GM18520 (cell line): ENCODE data around the gene MYH9.
"Not testable (repeated sequence)": the region's sequence is repeated elsewhere in the genome, so short reads cannot be mapped to it uniquely, and the experiment has no call there.

Experiments
- ATAC-seq: cut with Tn5 transposase; IDR thresholded peaks from one replicate; pipeline ENCODE4 v1.9.1; 2021; ENCODE audit not compliant: unreplicated experiment

Gene MYH9

GRCh38 chr22:36296690-36297089 lies 91.1 kb downstream of the MYH9 start:
- ATAC-seq: no peak

DNA sequence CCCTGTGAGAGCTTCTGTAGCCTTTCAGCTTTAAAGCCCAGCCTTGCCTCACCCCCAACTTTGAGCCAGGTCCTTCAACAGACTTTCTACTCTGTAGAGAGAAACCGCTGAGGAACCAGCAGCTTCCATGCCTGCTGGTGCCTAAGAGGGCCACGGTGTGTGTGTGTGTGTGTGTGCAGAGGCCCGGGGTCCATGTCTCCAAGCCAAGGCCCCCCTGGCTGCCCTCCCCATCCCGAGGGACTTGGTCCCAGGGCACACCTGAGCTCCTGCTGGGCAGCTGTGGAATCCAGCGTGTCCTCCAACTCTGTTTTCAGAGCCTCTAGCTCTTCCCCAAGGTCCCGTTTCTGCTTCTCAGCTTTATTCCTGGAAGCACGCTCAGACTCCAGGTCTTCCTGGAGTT lies 92.5 kb downstream of the MYH9 start:
- no peak for ATAC-seq

DNA sequence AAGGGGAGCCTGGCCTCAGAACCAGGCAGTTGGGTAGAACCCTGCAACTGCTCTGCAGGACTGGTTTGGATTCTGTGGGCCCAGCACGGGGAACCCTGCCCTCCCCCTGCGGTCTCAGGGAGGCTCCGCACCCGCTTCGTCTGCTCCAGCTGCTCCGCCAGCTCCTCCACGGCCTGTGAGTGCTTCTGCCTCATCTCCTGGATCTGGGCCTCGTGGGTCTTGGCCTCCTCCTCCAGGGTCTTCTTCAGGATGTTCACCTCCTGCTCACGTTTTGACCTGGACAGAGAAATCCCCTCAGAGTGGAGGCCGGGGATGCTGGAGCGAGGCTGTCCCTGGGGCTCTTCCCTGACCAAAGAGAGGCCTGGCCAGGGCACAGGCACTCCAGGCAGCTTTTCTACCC lies 93.0 kb downstream of the MYH9 start:
- no peak for ATAC-seq

DNA sequence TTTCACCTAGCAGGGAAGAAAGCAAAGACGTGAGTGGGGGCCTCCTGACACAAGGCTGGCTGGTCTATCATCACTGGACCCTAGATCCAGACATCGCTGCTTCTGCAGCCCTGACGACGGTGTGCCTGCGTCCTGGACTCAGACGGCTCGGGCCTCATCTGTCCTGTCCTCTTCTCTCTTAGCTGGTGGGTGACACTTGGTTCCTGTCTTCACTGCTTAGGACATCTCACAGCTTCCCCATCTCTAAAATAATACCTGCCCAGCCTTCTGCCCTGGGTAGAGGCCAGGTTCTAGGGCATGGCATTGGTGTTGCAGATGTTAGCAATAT lies 93.5 kb downstream of the MYH9 start:
- ATAC-seq: no peak

DNA sequence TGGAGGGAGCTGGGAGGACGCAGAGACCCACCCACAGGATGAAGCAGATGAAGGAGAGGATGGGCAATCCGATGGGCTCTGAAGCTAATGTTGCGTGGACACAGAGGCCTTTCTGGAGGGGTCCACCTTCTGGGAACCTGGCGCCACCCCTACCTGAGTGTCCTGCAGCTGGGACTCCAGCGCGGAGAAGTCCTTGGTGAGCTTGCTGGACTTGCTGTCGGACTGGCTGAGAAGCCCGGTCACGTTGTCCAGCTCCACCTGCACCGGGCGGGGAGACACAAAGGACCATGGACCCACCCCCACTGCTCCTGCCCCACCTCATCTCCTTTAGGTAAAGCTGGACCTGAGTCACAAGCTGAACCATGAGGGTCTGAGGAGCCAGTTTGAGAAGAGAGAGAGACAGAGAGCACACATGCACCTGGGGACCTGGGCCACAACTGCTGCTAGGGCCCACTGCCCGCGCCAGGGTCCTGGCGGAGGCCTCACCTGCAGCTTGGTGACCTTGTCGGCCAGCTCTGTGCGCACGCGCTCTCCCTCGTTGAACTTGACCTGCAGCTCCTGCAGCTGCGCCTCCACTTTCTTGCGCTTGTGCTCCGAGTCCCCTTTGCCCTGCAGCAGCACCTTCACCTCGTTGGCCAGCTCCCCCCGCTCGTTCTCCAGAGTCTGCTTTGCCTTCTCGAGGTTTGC lies 94.0 kb downstream of the MYH9 start:
- no peak for ATAC-seq

DNA sequence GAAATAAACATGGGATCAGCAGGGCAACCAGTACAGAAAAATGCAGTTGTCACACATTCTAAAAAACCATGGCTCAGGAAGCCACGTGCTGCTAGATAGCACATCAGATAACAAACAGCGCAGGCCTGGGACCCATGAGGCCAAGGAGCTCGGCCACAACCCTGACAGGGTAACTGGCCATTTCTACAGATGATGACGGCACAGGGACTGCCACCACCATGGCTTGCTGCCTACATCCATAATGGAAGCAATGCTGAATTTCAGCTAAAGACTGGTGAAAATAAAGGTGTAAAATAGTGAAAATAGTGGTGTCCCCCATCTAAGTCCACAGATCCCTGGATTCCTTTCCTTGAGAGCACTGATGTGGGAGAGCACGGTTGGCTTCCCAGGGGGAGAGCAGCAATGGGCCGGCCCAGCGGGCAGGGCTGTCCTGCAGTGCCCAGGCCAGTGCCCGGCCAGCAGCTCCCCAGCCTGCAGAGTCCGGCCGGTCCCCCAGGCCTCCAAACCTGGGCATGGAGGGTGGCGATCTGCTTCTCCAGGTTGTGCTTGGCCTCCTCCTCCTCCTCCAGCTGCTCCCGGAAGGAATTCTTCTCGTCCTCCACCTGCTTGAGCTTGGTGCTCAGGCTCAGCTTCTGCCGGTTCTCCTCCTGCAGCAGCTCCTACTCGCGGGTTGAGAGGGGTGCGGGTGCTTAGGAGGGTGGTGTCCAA lies 94.8 kb downstream of the MYH9 start:
- no peak for ATAC-seq

- no peak for ATAC-seq
Measured at GRCh38 chr22:36291831-36292740, 95.7 kb downstream of the MYH9 start.

- ATAC-seq: not testable (repeated sequence)
Measured at GRCh38 chr22:36290391-36291075, 97.2 kb downstream of the MYH9 start.

GRCh38 chr22:36289948-36290371 lies 97.8 kb downstream of the MYH9 start:
- ATAC-seq: not testable (repeated sequence)

DNA sequence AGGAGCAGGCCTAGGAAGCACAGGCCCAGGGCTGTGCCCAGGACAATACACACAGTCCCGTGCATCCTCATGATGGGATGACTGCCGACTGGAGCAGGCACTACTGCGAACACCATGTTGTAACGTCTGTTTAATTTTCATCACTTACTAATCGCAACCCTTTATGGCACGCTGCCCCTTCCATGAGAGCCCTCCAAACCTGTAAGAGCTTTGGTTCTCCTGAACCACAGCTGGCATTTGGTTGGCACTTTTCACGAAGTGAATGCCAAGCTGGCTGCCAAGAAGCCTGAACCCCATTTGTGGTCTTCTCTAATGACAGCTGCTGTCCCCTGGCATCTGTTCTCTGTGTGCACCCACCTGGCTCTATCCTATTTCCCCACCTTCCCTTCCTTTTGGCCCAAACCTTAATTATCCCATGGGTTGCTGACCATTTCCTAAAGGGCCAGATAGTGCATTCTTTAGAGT lies 98.3 kb downstream of the MYH9 start:
- no peak for ATAC-seq

DNA sequence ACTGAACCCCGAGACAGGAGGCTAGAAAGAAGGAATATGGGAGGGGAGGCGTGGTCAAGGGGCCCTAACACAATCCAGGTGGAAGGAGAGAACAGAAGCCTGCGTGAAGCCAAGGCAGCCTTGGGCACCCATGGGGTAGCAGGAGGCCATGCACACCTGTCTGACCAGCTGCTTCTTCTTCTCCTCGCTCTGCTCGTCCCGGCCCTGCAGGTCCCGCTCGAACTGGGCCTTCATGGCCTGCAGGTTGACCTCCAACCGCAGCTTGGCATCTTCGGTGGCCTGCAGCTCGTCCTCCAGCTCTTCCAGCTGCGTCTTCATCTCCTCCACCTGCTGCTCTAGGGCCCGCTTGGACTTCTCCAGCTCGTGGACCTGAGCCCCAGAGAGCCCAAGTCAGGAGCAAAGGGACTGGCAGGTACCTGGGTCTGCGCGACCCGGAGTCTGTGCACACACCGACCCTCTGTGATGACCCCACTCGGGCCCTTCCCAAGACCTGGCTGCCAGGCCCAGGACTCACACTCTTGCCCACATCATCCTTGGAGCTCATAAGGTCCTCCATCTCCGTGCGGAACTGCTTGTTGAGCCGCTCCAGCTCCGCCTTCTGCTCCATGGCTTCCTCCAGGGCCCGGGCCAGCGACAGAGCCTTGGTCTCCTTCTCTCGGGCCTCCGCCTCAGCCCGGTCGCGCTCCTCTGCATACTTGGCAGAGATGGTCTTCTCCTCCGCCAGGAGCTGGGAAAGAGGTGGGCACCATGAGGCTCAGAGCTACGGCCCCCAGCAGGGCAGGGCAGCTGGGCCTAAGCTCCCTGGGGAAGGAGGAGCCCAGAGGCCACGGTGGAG lies 99.0 kb downstream of the MYH9 start:
- ATAC-seq: no peak

- no peak for ATAC-seq
Measured at GRCh38 chr22:36287881-36288515, 99.8 kb downstream of the MYH9 start.

GRCh38 chr22:36286096-36286957 lies 101.4 kb downstream of the MYH9 start:
- ATAC-seq: no peak

DNA sequence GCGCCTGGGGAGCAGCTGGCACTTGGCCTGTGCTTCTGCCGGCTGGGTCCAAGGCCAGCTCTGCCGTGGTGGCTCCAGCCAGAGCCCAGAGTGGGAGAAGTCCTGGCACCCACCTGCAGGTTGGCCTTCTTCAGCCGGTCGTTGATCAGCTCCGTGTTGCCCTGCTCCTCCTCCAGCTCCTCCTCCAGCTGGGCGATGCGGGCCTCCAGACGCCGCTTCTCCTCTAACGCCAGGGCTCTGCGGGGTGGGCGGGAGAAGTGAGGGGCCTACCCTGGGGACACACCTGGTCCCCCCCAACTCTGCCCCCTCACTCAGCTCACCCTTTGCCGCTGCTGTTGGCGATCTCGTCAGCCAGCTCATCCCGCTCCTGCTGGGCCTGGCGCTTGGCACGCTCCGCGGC lies 102.2 kb downstream of the MYH9 start:
- no peak for ATAC-seq

DNA sequence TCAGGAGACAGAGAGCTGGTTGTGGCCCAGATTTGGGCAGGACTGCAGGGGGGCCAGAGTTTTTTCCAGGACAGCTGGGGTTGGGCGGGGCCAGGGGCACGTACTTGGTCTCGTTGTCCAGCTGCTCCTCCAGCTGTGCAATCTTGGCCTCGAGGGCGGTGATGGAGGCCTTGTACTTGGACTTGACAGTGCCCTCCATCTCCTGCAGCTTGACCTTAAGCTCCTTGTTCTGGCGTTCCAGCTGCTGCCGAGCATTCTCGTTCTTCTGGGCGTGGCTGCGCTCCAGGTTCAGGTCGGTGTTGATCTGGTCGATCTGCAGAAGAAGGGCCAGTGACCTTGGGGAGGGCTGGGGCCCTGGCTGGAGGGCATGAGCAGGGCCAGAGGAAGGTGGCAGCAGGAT lies 102.8 kb downstream of the MYH9 start:
- no peak for ATAC-seq

- ATAC-seq: no peak
Measured at GRCh38 chr22:36284171-36284571, 103.6 kb downstream of the MYH9 start.

- ATAC-seq: no peak
Measured at GRCh38 chr22:36282328-36282831, 105.4 kb downstream of the MYH9 start.

GRCh38 chr22:36281781-36282327 lies 105.9 kb downstream of the MYH9 start:
- no peak for ATAC-seq
